ENCODE results near the gene SGK2.

SGK2 gene

GRCh38 chr20:43631598-43631997 is 72.8 kb downstream of the SGK2 start:
- no peak for DNase-seq

All from DMS153 (cell line).